ENCODE data around the gene KRT2. TPM values are rescaled to one million over a fixed set of nuclear protein-coding genes. Genes with fewer than 3 reads are reported as not detected.

KRT2 gene
- total and polyA plus RNA-seq, 2 of the 8 experiments (the other 6 are each of a cell fraction or from before 2014, with no cell fraction given): not detected

- TF ChIP-seq, protein P1, sequence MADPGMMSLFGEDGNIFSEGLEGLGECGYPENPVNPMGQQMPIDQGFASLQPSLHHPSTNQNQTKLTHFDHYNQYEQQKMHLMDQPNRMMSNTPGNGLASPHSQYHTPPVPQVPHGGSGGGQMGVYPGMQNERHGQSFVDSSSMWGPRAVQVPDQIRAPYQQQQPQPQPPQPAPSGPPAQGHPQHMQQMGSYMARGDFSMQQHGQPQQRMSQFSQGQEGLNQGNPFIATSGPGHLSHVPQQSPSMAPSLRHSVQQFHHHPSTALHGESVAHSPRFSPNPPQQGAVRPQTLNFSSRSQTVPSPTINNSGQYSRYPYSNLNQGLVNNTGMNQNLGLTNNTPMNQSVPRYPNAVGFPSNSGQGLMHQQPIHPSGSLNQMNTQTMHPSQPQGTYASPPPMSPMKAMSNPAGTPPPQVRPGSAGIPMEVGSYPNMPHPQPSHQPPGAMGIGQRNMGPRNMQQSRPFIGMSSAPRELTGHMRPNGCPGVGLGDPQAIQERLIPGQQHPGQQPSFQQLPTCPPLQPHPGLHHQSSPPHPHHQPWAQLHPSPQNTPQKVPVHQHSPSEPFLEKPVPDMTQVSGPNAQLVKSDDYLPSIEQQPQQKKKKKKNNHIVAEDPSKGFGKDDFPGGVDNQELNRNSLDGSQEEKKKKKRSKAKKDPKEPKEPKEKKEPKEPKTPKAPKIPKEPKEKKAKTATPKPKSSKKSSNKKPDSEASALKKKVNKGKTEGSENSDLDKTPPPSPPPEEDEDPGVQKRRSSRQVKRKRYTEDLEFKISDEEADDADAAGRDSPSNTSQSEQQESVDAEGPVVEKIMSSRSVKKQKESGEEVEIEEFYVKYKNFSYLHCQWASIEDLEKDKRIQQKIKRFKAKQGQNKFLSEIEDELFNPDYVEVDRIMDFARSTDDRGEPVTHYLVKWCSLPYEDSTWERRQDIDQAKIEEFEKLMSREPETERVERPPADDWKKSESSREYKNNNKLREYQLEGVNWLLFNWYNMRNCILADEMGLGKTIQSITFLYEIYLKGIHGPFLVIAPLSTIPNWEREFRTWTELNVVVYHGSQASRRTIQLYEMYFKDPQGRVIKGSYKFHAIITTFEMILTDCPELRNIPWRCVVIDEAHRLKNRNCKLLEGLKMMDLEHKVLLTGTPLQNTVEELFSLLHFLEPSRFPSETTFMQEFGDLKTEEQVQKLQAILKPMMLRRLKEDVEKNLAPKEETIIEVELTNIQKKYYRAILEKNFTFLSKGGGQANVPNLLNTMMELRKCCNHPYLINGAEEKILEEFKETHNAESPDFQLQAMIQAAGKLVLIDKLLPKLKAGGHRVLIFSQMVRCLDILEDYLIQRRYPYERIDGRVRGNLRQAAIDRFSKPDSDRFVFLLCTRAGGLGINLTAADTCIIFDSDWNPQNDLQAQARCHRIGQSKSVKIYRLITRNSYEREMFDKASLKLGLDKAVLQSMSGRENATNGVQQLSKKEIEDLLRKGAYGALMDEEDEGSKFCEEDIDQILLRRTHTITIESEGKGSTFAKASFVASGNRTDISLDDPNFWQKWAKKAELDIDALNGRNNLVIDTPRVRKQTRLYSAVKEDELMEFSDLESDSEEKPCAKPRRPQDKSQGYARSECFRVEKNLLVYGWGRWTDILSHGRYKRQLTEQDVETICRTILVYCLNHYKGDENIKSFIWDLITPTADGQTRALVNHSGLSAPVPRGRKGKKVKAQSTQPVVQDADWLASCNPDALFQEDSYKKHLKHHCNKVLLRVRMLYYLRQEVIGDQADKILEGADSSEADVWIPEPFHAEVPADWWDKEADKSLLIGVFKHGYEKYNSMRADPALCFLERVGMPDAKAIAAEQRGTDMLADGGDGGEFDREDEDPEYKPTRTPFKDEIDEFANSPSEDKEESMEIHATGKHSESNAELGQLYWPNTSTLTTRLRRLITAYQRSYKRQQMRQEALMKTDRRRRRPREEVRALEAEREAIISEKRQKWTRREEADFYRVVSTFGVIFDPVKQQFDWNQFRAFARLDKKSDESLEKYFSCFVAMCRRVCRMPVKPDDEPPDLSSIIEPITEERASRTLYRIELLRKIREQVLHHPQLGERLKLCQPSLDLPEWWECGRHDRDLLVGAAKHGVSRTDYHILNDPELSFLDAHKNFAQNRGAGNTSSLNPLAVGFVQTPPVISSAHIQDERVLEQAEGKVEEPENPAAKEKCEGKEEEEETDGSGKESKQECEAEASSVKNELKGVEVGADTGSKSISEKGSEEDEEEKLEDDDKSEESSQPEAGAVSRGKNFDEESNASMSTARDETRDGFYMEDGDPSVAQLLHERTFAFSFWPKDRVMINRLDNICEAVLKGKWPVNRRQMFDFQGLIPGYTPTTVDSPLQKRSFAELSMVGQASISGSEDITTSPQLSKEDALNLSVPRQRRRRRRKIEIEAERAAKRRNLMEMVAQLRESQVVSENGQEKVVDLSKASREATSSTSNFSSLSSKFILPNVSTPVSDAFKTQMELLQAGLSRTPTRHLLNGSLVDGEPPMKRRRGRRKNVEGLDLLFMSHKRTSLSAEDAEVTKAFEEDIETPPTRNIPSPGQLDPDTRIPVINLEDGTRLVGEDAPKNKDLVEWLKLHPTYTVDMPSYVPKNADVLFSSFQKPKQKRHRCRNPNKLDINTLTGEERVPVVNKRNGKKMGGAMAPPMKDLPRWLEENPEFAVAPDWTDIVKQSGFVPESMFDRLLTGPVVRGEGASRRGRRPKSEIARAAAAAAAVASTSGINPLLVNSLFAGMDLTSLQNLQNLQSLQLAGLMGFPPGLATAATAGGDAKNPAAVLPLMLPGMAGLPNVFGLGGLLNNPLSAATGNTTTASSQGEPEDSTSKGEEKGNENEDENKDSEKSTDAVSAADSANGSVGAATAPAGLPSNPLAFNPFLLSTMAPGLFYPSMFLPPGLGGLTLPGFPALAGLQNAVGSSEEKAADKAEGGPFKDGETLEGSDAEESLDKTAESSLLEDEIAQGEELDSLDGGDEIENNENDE (IDR thresholded peaks at IDR 0.05; ENCODE audit: insufficient replicate concordance, low read length): no peak
- TF ChIP-seq RNF2 (IDR thresholded peaks at IDR 0.05; ENCODE audit: borderline replicate concordance, low read depth, low read length, missing control alignments, poor library complexity, severe bottlenecking) (no peak), RFX5 (IDR thresholded peaks at IDR 0.05; ENCODE audit: borderline replicate concordance, low read depth, low read length) (no peak), CHD1 (IDR thresholded peaks at IDR 0.05; ENCODE audit: low read depth, low read length) (no peak), TAF1 (IDR thresholded peaks at IDR 0.05; ENCODE audit: low read depth, low read length) (no peak), FOSL1 (IDR thresholded peaks at IDR 0.05; ENCODE audit: insufficient read depth, low read depth, low read length) (no peak)
- TF ChIP-seq, protein P2, sequence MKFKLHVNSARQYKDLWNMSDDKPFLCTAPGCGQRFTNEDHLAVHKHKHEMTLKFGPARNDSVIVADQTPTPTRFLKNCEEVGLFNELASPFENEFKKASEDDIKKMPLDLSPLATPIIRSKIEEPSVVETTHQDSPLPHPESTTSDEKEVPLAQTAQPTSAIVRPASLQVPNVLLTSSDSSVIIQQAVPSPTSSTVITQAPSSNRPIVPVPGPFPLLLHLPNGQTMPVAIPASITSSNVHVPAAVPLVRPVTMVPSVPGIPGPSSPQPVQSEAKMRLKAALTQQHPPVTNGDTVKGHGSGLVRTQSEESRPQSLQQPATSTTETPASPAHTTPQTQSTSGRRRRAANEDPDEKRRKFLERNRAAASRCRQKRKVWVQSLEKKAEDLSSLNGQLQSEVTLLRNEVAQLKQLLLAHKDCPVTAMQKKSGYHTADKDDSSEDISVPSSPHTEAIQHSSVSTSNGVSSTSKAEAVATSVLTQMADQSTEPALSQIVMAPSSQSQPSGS (IDR thresholded peaks at IDR 0.05; ENCODE audit: low read length): no peak
Observed at GRCh38 chr12:52693261-52693660, 41.2 kb upstream of the KRT2 start (continued).
